Measurements from ENCODE around the gene ZNF407.

Gene ZNF407

DNA sequence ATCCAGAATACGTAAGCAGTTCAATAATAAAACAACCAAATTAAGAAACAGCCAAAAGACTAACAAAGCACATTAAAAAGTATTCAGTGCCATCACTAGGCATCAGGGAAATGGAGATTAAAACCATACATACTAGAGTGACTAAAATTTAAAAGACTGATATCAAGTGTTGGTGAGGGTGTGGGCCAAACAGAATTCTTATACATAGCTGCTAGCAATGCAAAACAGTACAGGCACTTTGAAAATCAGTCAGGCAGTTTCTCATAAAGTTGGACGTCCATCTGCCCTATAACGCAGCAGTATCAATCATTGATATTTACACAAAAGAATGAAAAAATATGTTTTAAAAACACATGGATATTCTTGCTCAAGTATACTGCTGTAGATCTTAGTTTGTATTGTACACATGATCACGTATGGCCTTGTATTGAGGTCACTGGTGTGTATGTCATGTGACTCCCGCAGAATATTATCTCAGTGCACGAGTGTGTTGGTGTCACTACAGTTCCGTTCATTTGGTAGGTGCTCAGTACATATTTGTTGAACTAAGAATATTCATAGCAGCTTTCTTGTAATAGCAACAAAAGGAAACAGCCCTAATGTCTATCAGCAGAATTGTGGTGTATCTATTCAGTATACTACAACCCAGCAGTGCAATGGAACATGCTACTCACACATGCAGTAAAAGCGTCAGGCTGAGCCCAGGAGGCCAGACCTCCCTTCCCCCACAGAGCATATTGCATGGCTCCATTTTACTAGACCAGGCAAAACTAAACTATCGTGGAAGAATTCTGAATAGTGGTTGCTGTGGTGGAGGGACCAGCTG is 28.6 kb downstream of the ZNF407 start:
- no peak for DNase-seq

DNA sequence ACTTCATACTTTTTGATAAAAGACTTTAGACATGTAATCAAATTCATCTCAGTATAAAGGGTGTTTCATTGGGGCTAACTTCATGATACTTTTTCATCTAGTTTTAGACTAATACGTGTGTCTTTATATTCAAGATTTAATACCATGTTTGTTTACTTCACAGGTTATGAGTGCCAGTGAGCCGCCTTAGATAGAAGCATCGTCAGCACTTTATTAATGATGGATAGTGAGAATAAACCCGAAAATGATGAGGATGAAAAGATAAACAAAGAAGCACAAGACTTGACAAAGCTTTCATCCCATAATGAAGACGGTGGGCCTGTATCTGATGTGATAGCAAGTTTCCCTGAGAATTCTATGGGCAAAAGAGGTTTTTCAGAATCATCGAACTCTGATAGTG is 33.1 kb downstream of the ZNF407 start:
- DNase-seq: no peak

DNA sequence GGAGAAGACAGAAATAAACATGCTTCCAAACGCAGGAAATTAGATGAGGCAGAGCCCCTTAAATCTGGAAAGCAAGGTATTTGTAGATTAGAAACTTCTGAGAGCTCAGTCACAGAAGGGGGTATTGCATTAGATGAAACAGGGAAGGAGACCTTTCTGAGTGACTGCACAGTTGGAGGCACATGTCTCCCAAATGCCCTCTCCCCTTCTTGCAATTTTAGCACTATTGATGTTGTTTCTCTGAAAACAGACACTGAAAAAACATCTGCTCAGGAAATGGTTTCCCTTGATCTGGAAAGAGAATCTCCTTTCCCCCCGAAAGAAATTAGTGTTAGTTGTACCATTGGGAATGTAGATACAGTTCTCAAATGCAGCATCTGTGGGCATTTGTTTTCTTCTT is 33.5 kb downstream of the ZNF407 start:
- DNase-seq: no peak

DNA sequence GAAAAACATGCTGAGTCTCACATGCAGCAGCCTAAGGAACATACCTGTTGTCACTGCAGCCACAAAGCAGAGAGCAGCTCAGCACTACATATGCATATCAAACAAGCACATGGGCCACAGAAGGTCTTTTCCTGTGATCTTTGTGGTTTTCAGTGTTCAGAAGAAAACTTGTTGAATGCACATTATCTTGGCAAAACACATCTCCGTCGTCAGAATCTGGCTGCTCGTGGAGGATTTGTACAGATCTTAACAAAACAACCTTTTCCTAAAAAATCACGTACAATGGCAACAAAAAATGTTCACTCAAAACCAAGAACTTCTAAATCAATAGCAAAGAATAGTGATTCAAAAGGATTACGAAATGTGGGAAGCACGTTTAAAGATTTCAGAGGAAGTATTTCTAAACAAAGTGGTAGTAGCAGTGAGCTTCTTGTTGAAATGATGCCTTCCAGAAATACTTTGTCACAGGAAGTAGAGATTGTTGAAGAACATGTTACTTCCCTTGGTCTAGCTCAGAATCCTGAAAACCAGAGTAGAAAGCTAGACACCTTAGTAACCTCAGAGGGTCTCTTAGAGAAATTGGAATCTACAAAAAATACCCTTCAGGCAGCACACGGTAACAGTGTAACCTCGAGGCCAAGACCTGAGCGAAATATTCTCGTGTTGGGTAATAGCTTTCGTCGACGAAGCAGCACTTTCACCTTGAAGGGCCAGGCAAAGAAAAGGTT is 34.1 kb downstream of the ZNF407 start:
- no peak for DNase-seq

DNA sequence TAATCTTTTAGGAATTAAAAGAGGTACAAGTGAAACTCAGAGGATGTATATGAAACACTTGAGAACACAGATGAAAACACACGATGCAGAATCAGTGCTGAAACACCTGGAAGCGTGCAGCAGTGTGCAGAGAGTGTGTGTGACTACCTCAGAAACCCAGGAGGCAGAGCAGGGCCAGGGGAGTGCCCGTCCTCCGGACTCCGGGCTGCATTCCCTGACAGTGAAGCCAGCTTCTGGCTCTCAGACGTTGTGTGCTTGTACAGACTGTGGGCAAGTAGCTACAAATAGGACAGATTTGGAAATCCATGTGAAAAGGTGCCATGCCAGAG is 34.6 kb downstream of the ZNF407 start:
- DNase-seq: no peak

DNA sequence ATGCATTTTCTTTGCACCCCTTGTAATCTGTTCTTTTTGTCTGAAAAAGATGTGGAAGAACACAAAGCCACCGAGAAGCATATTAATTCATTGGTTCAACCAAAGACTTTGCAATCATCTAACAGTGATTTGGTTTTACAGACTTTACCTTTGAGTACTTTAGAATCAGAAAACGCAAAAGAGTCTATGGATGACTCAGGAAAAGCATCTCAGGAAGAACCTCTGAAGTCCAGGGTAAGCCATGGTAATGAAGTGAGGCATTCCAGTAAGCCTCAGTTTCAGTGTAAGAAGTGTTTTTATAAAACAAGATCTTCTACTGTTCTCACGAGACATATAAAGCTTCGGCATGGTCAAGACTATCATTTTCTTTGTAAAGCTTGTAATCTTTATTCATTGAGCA is 35.2 kb downstream of the ZNF407 start:
- no peak for DNase-seq

DNA sequence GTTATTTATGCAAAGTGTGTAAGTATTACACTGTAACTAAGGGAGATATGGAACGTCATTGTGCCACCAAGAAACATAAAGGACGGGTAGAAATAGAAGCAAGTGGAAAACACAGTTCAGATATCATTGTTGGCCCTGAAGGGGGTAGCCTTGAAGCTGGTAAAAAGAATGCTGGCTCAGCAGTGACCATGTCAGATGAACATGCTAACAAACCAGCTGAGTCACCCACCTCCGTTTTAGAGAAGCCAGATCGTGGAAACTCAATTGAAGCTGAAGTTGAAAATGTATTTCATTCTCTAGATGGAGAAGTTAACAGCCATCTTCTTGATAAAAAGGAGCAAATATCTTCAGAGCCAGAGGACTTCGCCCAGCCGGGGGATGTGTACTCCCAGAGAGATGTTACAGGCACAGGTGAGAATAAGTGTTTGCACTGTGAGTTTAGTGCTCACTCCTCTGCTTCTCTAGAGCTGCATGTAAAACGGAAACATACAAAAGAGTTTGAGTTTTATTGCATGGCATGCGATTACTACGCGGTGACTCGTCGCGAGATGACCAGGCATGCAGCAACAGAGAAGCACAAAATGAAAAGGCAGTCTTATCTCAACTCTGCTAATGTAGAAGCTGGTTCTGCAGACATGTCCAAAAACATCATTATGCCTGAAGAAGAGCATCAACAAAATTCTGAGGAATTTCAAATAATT is 36.1 kb downstream of the ZNF407 start:
- DNase-seq: no peak

DNA sequence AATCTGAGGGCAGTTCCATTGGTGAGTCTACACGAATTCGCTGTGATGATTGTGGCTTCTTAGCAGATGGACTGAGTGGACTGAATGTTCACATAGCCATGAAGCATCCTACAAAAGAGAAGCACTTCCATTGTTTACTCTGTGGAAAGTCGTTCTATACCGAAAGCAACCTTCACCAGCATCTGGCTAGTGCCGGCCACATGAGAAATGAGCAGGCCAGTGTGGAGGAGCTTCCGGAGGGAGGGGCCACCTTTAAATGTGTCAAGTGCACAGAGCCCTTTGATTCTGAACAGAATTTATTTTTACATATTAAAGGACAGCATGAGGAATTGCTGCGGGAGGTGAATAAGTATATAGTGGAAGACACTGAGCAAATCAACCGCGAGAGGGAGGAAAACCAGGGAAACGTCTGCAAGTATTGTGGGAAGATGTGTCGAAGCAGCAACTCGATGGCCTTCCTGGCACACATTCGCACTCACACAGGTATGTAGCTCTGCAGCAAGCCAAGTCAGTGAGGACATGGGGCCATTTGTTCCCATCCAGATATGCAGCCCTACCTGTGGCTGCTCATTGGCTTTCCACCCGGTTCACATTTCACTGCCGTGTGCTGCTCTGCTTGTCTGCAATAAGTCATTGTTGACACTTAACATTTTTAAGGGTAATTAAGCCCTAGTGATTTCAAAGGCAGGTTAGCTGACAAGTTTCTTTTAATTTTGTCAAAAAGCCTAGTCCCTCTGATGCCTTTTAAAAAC is 37.7 kb downstream of the ZNF407 start:
- no peak for DNase-seq

DNA sequence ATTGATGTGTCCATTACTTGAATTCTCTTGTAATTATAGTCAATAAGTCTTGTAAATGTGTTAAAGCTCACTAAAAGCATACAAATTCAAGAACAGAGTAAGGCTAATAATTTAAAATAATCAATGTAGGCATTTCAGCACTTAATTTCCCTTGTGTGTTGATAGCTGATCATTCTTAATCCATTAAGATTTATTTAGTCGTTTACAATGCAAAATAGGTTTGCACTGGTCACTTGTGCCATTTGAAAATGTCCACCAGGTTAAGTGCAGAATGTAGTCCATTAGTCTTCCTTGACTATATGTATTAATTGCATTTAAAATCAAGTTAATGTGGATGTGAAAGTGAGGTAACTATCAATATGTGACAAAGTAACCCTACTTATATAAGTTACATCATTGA is 39.4 kb downstream of the ZNF407 start:
- no peak for DNase-seq

DNA sequence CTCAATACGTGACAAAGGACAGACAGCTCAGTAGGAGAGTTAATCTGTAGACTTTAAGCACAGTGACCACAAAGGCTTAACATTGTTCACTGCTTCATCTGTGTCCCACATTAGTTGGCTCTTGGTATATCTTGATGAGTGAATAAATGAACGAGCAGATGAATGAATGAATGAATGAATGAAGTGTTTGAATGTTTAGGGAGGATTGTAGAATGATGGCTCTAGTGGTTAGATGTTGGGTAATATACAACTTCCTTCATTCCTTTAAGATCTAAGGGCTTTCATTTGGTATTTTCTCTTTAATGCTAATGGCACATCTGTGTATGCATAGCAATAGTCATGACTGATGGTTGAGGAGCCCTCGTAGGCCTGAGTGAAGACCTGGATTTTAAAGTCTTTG is 40.5 kb downstream of the ZNF407 start:
- no peak for DNase-seq

DNA sequence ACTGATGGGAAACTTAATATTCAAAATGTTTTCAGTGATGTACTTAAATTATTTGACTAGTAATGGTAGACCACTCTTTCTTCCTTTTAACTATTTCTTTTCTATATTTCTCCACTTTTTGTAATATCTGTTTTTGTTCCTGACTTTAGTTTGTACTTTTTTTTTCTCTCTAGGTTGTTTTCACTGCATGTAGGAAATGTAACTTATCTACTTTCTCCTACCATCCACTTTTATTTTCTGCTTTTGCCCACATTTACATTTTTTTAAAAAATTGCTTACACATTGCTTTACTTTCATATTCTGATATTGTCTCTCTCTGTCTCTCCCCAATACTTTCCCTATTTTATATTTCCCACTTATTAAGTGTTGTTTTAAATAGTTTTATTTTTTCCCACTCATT is 47.0 kb downstream of the ZNF407 start:
- DNase-seq: no peak

DNA sequence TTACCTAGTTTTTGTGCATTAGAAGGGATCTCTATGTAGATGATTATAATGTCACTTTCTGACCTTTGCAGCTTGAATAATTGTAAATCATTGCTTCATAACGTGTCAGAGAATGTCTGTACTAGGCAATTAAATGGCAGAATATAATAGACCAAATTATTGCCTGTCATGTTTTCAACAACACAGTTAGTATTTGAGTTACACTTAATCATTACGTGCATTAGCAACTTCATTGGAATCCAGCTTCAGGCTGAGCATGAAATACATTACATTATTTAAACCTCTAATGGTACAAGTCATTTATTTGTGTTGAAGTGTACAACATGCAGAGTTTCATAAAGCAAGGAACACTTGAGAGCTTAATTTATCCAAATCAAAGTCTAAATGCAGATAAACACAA is 48.0 kb downstream of the ZNF407 start:
- DNase-seq: no peak

DNA sequence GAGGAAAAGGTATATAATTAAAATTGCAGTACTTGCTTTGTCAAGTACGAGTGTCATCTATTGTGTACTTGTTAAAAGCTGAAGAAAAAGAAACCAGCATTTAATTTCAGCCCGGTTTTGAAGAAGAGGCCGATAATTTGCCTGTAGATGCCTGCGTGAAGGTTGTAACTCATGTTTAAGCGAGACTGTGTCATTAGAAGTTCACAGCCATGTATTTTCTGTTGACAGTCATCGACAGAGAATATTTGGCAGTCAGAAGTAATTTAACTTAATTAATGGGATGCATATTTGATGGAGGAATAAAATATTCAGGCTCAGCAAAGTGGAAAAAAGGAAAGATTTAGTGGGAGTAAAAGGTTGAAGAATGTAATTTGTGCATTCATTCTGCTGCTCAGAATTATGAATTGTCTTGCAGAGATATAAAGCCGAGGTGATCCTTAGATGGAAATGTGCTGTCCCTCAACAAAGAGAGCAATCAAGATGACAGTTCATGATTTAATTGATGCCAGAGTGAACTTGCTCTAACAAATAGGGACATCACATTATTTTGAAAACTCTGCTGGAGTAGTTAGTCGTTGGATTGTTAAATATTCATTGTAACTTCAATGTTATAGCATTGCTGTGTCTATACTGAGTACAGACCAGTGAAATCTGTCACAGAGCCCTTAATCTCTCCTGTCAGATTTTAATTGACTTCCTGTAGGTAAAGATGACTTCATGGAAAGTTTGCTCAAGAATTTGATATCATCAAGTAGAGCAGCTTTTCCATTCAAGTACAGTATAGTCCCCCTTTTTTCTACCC is 53.9 kb downstream of the ZNF407 start:
- no peak for DNase-seq

DNA sequence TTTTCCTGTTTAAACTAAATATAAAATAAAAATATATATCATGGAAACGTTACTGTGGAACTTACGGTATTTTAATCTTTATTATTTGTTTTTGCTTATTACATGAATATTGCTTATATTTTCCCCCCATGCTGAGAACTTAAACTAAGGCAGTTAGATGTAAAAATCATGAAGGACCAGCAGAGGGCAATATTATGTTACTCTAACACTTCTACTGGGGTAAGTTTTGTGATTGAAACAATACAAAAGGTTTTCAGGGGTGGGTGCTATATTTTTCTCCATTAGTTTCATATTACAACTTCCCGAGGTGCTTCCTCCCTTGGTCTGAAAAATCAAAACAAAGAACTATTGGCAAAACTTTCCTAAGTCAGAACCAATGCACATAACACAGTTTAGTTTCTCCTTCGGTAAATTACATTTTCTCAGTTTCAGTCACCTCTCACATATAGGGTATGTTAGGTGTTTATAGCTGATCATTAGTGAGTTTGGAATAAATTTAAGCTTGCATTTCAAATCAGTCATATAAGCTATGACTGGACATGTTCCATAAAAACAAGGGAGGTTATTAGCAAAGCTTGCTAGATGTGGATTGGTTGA is 54.8 kb downstream of the ZNF407 start:
- DNase-seq: no peak

DNA sequence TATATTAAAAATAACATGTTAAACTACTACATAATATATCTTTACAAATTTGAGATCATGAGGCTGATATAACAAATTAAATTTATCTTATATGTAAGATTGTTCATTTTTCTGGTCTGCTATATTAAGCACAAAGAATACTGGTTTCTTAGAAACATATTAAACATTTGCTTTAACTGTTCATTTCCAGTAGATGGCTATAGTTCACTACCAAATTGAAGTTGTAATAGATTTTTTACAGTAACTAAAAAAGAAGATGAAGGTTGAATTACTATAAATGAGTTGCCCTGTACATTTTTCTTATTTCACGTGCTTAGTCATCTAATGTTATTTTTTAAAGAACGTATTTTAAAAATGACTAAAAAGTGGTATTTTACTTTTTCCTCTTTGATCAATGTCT is 57.0 kb downstream of the ZNF407 start:
- DNase-seq: no peak

DNA sequence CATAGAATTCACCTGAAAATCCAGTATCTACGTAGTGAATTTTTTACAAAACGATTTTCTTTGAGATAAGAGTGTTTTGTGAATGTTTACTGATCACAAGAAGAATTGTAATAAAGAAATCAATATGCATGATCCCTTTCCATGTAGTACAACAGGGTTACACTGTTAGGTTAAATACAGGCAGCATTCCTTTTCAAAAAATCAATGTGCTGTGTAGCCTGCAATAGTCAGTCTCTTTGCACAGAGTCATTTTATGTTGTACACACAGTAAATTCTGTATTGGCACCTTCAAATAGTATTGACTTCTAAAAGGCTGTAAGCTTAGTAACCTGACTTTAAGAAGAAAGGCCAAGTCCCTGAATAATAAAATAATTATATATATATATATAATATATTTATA is 63.3 kb downstream of the ZNF407 start:
- DNase-seq: no peak

DNA sequence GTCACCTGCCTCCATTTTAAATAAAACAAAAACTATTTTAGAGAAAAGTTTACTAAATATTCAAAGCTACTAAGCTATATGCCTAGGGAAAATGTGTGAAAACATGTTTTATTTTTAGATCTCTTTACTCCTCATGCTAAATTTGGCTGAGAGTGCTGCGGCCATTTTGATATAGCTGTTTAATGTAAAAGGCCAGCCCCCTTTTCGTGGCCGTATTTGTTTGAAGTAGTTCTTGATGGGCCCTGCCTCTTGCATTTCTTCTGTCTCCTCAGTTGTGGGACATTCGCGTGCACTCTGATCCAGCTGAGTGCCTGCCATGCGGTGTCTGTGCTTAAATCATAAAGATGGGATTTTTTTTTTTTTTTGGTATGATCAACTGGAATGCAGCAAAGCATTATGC is 64.0 kb downstream of the ZNF407 start:
- DNase-seq: no peak

DNA sequence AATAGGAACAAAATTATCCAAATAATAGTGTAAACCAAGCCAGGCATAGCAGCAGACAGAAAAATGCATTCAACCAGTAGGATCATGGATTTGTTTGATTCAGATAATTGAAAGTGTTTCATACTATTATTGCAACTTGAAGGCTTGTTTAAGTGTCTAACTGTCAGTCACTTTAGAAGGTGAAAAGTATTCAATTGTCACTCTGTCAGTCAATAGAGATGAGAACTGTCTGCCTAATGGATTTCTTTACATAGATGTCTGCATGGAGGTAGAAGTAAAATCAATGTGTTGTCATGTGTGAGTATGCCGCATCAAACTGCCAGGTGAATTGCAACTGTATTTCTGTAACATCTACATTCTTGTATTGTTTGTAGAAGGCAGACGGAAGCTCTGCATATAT is 65.0 kb downstream of the ZNF407 start:
- no peak for DNase-seq

DNA sequence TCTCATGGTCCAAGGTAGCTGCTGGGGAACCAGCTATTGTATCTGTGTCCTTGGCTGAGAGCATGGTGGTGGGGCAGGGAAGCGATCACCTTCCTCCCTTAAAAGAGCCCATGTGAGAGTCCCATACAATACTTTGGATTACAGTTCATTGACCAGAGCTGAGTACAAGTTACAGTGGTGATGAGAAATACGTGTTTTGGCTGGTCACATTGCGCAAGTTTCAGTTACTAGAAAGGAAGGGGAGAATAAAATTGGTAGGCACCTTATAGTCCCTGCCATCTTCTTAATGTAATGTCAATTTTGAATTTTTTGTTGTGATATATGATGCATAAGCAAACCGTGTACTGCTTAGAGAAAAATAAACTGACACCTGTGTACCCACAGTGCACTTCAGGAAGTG is 67.7 kb downstream of the ZNF407 start:
- DNase-seq: no peak

DNA sequence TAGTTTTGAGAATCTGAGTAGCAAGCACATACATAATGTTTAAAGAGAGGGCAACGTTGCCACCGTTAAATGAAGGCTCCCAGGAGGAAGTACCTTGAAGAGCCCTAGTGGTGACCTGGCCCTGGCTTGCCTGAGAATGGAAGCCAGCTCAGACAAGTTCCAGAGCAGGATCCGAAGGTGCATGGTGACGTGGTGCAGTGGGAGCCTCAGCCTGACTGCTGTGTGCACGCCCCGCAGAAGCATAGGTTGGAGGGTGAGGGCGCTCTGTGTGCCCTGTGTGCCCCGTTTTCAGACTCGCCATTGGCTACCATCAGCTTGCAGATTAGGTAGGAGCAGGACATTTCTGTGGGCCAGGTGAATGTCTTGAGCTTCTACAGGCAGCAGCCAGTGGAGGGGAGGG is 68.2 kb downstream of the ZNF407 start:
- DNase-seq: no peak
